SIG-M5 treated with dmso at 0.1 percent for 504 hours (cell line): ENCODE measurements around the gene EYS.
"Not testable (repeated sequence)": the region's sequence is repeated elsewhere in the genome, so short reads cannot be mapped to it uniquely, and the experiment has no call there.

Experiments
- DNase-seq: peaks from one replicate; lab custom pipeline; 2025; ENCODE audit not compliant: unreplicated experiment; lab: John Stamatoyannopoulos, UW

The EYS gene

DNA sequence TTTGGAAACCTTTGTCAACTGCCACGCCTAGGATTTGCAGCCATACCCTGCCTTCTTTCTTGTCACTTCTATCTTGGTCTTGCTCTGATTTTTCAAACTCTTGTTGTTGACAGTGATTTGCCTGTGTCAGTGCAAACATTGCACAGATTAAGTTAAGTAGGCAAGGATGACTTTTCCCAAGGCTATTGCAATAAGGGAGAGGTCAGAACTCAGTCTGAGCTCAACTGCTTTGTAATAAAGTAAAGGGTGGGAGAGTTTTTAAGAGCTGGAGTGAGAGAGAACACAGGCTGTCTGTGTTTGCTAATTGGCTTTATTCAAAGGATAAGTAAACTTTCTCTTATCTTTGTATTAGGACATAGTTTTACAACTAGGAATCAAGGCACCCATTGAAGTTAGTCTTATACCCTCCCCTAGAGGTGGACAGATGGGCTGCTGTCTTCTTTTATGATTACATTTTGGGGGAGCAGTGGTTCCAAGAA lies 1622.8 kb downstream of the EYS start:
- DNase-seq, result no peak

DNA sequence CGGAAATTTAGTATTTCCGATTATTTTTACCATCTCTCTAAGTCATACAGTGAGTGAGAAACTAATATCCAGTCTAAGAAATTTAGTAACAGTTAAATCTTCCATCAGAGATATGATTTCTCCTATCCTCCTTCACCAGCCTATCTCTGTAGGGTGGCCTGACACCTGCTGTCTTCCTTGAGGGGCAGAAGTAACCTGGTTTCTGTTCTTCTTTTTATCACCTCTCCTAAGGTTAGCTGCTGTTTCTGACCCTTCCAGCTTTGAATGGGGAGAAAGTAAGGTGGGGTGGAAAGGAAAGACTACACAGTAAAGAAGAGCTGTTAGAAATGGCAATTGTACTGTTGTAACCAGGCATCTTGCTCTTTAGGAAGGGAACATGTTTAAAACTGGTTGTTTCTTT lies 1623.8 kb downstream of the EYS start:
- no peak for DNase-seq

DNA sequence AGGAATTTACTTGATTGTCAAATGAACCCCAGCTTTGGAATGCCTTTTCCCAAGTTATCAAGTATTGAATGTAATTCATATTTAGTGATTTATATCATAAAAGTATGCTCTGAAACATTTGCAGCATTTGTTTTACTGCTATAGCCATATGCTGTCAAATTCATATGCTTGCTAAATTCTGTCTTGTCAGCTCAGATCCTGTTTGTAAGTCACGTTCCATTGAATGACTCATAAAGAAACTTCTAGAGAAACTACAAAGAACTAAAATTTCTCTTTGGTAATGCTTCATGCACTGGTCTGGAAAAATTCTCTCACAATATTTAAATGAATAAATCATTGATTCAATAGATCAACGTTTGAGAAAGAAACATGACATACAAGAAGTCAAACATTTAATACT lies 1625.6 kb downstream of the EYS start:
- no peak for DNase-seq

DNA sequence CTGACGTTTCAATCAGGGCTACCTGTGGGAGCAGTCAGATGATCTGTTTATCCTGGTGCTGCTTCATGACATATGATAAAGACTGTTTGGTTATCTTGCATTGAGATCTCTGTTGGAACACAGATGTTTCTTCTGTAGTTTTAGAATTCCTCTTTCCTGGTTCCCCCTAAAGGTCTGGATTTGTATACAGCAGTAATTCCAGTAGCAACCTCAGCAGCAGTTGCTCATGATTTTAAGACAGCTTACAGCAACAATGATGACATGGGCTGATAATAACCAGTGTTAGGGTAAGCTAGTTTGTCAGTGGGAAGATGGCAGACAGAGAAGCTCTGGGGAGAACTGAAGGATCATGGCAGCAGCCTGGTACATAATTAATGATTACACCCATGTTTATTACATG lies 1632.0 kb downstream of the EYS start:
- DNase-seq, result no peak

DNA sequence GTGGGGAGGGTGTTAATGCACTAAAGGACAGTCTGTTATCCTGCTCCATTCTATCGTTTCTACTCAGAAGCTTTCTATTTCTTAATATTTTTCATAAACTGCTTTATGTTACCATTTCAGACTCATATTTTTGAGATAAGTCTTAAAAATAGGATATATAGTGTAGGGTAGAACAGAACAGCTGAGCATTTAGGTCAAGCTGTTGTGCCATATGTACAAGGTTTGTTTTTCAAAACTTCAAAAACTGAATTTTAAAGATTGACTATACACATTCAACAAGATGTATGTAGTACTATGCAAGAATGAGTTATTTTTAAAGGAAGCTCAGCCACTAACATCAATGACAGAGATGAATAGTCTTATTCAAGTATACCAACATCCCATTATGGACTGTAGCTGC lies 1634.3 kb downstream of the EYS start:
- no peak for DNase-seq

DNA sequence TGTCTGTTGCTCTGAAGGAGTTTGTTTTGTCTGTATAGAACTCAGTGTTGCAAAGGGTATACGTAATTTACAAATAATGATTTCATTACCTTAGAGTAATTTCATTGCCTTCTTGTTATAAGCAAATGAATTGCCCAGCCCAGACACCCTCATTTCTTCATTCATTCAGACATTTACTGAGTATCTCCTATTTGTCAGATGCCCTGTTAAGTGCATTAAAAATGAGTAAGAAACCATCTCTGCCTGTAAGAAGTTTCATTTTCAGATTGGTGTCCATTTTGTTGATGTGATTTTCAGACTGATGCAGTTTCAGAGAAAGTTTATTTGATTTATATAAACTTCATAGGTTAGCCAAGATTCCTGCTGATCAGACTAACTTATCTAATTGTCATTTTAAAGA lies 1642.1 kb downstream of the EYS start:
- no peak for DNase-seq

DNA sequence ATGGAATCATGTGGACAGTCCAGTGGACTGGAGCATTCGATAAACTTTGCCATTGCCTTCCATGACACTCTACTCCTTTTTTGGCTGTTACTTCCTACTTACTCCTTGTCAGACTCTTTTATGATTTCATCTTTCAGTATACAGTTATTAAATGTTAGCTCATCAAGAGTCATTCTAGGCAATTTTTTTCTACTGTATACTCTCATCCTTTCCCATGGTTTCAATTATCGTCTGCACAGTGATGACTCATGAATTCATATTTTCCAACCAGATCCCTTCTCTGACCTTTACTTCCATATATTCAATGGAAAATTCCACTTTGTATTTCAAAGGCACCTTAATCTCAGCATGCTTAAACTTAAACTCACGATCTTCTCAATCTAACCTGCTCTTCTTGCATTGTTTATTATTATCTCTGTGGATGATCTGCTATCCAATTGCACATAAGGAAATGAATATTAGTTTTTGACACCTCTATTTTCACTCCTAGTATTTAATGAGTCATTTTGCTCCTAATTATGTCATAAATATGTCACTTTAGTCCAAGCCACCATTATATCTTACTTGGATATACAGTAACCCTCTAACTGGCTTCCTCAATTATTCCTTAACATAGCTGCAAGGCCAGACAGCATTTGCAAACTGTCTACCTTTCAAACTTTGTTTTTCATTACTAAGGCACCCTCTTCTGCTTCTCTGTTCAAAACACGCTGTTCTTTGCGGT lies 1643.9 kb downstream of the EYS start:
- DNase-seq, result no peak

DNA sequence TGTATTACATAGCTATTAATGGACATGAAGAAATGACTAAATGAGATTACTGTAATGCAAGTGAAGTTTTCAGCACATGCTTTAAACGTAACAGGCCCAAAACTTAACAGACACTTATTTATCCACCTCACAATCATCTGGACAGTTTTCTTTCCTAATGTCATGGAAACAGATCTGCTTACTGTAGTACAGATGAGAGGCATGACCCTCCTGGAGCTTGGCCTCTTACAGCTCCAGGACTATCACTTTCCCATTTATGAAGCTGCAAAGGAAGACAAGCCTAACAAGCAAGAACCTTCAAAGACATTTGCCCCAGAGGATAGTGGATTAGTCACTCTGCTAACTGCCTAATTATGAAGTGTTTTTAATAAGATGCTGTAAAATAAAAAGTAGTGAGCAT lies 1652.2 kb downstream of the EYS start:
- DNase-seq, result no peak

DNA sequence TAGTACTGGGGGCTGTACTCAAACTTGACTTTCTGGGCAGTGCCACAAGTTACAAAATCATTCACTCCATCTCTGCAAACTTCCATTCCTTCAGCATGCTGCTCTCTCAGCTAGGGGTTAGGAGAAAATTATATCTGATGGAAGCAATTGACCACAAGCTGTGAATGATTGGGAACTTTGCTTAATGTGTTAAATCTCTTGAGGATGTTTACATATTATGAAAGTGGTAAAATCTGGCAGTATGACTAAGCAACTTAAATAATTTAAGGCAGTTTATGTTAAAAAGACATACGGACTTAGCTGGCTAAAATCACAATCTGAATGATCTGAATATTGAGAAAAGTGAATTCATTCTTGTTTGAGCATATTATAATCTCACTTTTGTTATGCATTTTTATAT lies 1656.4 kb downstream of the EYS start:
- no peak for DNase-seq

DNA sequence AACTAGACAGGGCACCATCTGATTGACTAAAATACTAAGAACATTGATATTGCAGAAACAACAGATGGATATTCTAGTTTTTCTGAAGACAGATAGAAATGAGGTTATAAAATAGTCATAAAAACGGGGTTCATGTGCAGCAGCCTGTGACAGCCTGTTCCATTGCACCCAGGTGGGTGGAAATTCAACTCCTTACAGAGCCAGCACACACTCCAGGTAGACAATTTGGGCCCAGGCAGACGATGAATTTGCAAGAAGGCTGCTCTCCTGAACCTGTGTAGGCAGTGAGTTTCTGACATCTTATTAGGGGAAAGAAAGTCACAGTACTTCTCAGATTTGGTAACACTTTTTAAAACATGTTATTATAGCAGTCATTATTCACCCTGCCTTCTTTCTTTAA lies 1657.3 kb downstream of the EYS start:
- DNase-seq, result no peak

DNA sequence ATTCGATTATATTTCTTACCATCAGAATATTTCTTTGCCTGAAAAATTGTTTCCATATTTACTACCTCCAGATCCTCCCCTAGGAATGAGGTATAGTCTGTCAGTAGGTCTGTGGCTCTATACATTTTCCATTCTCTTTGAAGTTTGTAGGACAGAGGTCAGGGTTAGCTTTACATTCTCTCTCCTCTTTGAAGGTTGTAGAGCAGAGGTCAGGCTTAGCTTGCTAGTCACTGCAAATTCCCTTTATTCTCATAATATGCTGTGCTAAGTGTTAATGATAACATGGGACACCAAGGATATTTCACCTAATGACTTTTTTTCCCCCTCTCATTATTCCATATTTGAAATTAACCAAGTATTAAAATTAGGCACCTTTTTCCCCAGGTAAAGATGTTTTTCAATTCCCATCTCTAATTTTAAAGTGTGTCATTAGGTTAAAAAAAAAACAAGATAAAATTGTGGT lies 1660.2 kb downstream of the EYS start:
- DNase-seq, result no peak

DNA sequence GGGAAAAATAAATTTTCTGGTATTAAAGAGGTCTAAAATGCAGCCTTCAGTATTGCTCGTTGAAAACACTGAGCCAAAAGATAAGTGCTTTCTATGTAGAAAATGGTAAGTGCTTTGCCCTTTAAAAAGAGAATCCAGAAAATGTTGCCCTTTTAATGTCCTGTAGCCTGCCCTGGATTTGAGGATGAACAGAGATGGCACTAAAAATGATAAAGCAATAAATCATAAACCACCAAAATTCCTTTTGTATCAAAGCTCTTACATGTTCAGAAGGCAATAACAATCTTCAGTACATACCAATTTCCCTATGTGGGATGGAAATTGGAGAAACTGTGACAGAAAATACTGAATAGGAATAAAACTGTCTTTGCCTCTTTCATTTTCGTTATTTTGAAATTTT lies 1665.7 kb downstream of the EYS start:
- DNase-seq, result no peak

DNA sequence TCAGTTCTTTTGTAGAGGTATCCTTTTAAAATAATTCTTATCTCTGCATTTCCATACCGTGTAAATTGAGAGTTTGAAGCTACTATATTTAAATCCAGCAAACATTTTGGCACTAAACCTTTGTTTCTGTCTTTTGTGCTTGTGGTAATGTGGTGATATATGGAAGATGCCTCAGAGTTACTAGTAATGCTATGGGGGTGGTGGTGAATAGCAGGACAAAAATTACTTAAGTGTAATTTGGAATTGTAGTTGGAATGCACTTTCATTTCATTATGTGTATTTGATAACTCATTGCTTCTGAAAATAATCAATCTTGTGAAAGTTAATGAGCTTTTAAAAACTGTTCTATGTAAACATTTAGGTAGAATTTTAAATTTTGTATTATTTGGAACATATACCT lies 1666.9 kb downstream of the EYS start:
- DNase-seq, result no peak

DNA sequence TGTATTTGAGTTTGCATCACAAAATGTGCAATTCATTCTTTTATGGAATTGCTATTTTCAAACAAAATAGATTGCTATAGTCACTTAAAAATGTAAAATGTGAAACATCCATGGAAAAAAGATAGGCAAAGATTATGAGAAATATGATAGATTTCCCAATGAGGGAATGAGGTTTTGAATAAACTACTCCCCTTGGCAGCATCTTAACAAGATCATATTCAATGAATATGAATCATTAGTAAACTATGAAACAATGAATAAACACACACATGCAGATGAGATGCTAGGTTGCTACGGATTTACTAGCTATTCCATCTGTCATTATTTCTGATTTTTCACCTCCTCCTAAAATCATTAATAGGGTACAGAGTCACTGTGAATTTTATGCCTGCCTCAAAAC lies 1669.6 kb downstream of the EYS start:
- no peak for DNase-seq

DNA sequence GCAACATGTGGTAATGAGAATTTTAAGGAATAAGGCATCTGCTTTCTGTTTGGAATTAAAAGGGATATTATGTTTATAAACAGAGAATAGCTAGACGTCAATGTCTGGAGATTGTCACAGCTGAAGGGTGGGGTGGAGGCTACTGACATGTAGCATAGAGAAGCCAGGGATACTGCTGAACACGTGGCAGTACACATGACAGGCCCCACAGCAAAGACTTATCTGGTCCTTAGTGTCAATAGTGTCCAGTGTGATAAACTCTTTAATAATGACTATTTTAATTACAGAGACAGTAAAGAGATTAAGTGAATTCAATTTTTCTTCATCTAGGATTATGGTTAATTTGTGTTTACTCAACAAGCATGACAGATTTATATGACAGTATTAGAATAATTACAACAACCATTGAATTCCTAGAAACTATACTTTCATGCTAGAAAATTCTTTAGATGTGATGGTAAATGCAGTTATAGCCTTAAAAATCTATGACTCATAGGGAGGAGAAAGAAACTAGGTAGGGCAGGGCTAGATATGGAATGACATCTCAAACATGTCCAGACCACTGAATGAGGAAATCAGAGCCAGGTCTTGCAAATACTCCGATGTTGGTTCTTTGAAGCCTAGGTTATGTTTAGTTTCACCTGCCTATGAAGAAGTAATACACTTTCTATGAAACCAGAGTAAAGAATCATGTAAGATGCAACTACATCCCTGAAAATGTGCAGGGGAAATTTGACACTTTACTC lies 1671.9 kb downstream of the EYS start:
- no peak for DNase-seq

DNA sequence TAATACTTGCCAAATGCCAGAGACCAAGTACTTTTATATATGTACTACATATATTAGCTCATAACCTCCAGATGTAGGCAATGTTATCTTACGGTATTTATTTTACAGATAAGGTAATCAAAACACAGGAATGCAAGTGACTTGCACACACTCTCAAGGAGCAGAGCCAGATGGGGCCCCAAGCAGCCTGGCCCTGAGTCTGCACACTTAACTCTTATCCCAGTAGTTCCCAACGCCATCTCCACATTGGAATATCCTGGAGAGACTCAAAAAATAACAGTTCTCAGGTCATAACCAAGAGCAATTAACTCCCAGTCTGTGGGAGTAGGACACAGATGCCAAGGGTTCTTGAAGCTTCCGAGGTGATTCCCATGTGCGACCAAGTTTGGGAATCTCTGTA lies 1672.7 kb downstream of the EYS start:
- no peak for DNase-seq

DNA sequence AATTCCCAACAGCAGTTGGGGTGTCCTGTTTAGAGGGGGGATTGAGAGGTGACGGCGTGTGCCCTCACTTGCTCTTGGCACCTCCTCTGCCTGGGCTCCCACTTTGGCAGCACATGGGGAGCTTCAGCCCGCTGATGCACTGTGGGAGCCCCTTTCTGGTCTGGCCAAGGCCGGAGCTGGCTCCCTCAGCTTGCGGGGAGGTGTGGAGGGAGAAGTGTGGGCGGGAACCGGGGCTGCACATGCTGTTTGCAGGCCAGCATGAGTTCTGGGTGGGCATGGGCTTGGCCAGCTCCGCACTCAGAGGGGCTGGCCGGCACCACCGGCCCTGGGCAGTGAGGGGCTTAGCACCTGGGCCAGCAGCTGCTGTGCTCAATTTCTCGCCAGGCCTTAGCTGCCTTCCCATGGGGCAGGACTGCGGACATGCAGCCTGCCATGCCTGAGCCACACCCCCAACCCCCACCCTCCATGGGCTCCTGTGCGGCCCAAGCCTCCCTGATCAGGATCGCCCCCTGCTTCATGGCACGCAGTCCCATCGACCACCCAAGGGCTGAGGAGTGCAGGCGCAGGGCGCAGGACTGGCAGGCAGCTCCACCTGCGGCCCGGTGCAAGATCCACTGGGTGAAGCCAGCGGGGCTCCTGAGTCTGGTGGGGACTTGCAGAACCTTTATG lies 1675.9 kb downstream of the EYS start:
- DNase-seq, result not testable (repeated sequence)

DNA sequence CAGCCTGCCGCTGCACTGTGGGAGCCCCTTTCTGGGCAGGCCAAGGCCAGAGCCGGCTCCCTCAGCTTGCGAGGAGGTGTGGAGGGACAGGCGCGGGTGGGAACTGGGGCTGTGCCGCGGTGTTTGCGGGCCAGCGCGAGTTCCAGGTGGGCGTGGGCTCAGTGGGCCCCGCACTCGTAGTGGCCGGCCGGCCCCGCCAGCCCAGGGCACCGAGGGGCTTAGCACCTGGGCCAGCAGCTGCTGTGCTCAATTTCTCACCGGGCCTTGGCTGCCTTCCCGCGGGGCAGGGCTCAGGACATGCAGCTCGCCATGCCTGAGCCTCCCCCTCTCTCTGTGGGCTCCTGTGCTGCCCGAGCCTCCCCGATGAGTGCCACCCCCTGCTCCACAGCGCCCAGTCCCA lies 1683.3 kb downstream of the EYS start:
- DNase-seq, result no peak

DNA sequence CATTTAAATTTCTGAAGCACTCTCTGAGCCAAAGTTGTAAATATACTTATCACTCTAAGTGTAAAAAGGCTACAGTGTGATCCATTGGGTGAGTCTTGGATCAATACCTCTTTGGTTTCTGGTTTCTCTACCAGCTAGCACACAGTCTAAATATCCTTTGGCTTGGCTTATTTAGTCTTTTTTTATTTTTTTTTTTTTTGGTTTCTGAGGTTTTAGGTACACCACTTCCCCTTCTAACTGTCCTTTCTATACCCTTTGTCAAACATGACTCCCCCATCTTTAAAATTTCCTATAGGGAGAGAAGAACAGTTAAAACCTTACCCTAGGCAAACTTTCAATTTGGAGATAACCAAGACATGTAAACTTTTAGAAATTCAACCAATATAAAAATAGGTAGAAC lies 1692.4 kb downstream of the EYS start:
- DNase-seq, result no peak

DNA sequence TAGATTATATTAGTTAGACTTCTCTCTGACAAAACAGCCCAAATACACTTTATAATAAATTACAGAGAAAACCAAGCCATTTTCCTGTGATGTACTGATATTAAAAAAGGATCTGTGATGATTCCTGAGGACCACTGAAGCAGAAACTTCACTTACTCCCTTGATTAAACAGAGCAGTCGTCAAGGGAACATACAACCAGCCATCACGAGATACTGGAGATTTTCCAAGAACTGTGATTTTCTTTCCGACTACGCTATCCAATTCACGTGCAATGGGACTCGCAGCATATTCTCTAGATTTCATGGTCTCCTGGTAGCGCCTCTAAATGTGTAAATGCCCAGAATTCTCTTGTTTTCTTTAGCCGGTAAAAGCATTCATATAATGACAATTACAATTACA lies 1694.0 kb downstream of the EYS start:
- no peak for DNase-seq

DNA sequence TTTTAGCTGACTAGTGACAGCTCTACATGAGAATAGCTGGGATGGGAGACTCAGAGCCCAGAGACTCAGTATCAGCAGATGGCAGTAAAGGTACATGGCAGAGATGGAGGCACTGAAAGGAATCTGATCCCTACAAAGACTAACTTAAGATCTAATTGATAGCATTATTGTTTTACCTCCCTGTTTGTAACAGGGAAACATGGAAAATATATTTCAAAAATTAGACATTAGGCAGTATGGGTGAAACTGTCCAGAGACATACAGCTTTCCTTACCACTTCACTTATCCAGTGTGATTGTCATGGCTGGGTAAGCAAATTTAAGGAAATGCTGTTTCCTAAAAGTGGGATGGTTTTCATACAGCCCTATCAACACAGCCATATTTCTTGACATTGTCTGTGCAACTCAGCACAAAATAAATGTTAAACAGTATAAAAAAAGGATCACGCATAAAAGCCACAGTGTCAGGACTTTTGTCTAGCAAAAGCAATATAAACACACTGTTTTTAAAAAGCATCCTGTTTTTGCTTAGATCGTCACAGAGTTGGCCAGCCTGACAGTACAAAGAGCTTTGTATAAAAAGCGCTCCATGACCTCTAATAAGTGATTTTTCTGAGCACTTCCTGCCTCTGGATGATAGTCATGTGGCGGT lies 1694.5 kb downstream of the EYS start:
- DNase-seq, result peak; percentile 9

DNA sequence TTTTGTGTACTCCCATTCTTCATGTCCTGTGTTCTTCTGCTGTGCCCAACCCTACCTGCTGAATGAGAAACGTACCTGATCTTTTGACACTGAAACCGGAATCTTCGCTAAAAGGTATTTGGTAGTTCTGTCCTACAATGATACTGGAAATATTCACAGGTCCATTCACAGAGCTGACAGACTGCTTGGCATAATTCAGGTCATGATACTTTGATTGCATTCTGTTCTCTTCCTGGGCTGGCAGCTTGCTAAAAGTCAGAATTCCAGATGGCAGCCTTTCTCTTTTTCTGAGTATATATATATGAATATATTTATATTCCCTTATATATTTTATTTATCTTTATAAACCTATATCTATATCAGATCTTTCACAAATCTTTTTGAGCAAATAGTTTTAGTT lies 1696.4 kb downstream of the EYS start:
- DNase-seq, result no peak
